ENCODE measurements around the gene ACKR3. TPM values are rescaled to one million over a fixed set of nuclear protein-coding genes. Genes with fewer than 3 reads are reported as not detected.

The ACKR3 gene
- total RNA-seq, 1 donor from 2014 or later = 23.3 TPM

- Mint-ChIP-seq H3K4me1 (ENCODE audit: low read depth) (peaks cover 15% of the 10 kb centered on the region), H3K9me3 (ENCODE audit: low read depth) (peaks cover 3% of the 10 kb centered on the region), H3K27me3 (peaks cover 38% of the 10 kb centered on the region), H3K27ac (no peak overlapping the region), H3K36me3 (ENCODE audit: insufficient read depth) (no peaks in the 10 kb centered on the region), H3K4me3 (ENCODE audit: low read depth) (no peak overlapping the region)
- DNase-seq (ENCODE audit: low spot score, unreplicated experiment) = no peak
- no peak for TF ChIP-seq CTCF (IDR thresholded peaks at IDR 0.05; ENCODE audit: unreplicated experiment)
Measured at GRCh38 chr2:236552212-236552542, 17.4 kb upstream of the ACKR3 start.

GRCh38 chr2:236552581-236553363 is 16.9 kb upstream of the ACKR3 start:
- DNase-seq (ENCODE audit: low spot score, unreplicated experiment) = no peak
- Mint-ChIP-seq H3K4me3 (ENCODE audit: low read depth) (no peak overlapping the region), H3K27ac (no peak overlapping the region), H3K4me1 (ENCODE audit: low read depth) (peaks cover 21% of the 10 kb centered on the region), H3K27me3 (peaks cover 37% of the 10 kb centered on the region), H3K9me3 (ENCODE audit: low read depth) (peaks cover 2% of the 10 kb centered on the region), H3K36me3 (ENCODE audit: insufficient read depth) (no peaks in the 10 kb centered on the region)
- no peak for TF ChIP-seq CTCF (IDR thresholded peaks at IDR 0.05; ENCODE audit: unreplicated experiment)

GRCh38 chr2:236553522-236553921 is 16.1 kb upstream of the ACKR3 start:
- Mint-ChIP-seq H3K27me3 (peaks cover 35% of the 10 kb centered on the region), H3K4me3 (ENCODE audit: low read depth) (no peak overlapping the region), H3K4me1 (ENCODE audit: low read depth) (peaks cover 23% of the 10 kb centered on the region), H3K36me3 (ENCODE audit: insufficient read depth) (no peaks in the 10 kb centered on the region), H3K27ac (no peak overlapping the region), H3K9me3 (ENCODE audit: low read depth) (no peaks in the 10 kb centered on the region)
- DNase-seq (ENCODE audit: low spot score, unreplicated experiment) = no peak
- TF ChIP-seq CTCF (IDR thresholded peaks at IDR 0.05; ENCODE audit: unreplicated experiment) = no peak

GRCh38 chr2:236554629-236555282 is 14.9 kb upstream of the ACKR3 start:
- no peak for TF ChIP-seq CTCF (IDR thresholded peaks at IDR 0.05; ENCODE audit: unreplicated experiment)
- Mint-ChIP-seq H3K27ac (no peak overlapping the region), H3K4me3 (ENCODE audit: low read depth) (no peak overlapping the region), H3K36me3 (ENCODE audit: insufficient read depth) (no peaks in the 10 kb centered on the region), H3K4me1 (ENCODE audit: low read depth) (peaks cover 30% of the 10 kb centered on the region), H3K27me3 (peaks cover 35% of the 10 kb centered on the region), H3K9me3 (ENCODE audit: low read depth) (no peaks in the 10 kb centered on the region)
- DNase-seq (ENCODE audit: low spot score, unreplicated experiment) = no peak

- Mint-ChIP-seq H3K27me3 (peaks cover 33% of the 10 kb centered on the region), H3K4me1 (ENCODE audit: low read depth) (peaks cover 32% of the 10 kb centered on the region), H3K36me3 (ENCODE audit: insufficient read depth) (no peaks in the 10 kb centered on the region), H3K4me3 (ENCODE audit: low read depth) (no peak overlapping the region), H3K9me3 (ENCODE audit: low read depth) (no peaks in the 10 kb centered on the region), H3K27ac (no peak overlapping the region)
- DNase-seq (ENCODE audit: low spot score, unreplicated experiment) = no peak
- no peak for TF ChIP-seq CTCF (IDR thresholded peaks at IDR 0.05; ENCODE audit: unreplicated experiment)
Measured at GRCh38 chr2:236555481-236555880, 14.1 kb upstream of the ACKR3 start.

Data from progenitor cell of endocrine pancreas (in vitro differentiated cells).